Measurements from ENCODE around the gene ABCD2. TPM values are rescaled to one million over a fixed set of nuclear protein-coding genes. Genes with fewer than 3 reads are reported as not detected.
"Not testable (repeated sequence)": the region's sequence is repeated elsewhere in the genome, so short reads cannot be mapped to it uniquely, and the experiment has no call there.

ABCD2 gene
- total RNA-seq, 1 donor from 2014 or later: 4.2 TPM

DNA sequence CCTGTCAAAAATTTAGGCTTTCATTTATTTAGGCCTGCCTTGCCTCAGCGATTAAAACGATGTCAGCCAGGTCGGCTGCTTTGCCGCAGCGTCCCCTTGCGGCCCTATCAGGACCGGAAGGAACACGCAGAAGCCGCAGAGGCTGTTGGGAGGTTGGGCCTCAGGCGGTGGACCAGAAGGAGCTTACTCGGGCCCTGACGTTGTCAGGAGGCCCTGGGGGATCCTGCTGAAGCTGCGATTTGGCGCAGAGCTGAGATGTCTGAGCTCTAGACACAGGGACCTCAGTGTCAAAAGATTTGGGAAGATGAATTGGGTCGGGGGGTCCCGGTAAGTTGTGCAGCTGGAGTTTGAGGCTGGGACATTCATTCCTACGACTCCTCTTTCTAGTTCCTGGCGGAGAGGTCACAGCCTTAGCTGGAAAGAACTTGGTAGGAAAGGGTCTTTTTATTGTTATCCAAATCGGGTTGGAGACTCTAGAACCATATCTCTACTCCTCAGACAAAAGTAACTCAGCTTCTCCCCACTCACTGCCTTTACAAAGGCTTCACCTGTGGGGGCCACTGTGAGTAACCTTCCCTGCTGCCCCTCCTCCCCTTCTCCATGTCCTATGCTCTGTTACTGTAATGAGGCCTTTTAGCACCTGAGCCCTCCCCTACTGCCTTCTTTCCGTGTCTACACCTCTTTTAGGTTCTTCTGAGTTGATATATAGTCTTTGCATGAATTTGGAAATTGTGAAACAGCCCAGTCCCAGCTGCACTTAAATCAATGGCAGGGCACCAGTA, 6.6 kb upstream of the ABCD2 start:
- no peak overlapping the region for H3K27ac Mint-ChIP-seq (ENCODE audit: unreplicated experiment)
- H3K4me1 Mint-ChIP-seq (ENCODE audit: low read depth, unreplicated experiment): peaks cover 7% of the 10 kb centered on the region
- H3K4me3 Mint-ChIP-seq (ENCODE audit: unreplicated experiment): no peak overlapping the region
- TF ChIP-seq, protein P1, sequence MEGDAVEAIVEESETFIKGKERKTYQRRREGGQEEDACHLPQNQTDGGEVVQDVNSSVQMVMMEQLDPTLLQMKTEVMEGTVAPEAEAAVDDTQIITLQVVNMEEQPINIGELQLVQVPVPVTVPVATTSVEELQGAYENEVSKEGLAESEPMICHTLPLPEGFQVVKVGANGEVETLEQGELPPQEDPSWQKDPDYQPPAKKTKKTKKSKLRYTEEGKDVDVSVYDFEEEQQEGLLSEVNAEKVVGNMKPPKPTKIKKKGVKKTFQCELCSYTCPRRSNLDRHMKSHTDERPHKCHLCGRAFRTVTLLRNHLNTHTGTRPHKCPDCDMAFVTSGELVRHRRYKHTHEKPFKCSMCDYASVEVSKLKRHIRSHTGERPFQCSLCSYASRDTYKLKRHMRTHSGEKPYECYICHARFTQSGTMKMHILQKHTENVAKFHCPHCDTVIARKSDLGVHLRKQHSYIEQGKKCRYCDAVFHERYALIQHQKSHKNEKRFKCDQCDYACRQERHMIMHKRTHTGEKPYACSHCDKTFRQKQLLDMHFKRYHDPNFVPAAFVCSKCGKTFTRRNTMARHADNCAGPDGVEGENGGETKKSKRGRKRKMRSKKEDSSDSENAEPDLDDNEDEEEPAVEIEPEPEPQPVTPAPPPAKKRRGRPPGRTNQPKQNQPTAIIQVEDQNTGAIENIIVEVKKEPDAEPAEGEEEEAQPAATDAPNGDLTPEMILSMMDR (IDR thresholded peaks at IDR 0.05; ENCODE audit: partially characterized antibody, unreplicated experiment): no peak
- no peak for DNase-seq
- H3K36me3 Mint-ChIP-seq (ENCODE audit: unreplicated experiment): no peaks in the 10 kb centered on the region
- no peaks in the 10 kb centered on the region for H3K9me3 Mint-ChIP-seq (ENCODE audit: unreplicated experiment)
- H3K27me3 Mint-ChIP-seq (ENCODE audit: unreplicated experiment): no peaks in the 10 kb centered on the region

DNA sequence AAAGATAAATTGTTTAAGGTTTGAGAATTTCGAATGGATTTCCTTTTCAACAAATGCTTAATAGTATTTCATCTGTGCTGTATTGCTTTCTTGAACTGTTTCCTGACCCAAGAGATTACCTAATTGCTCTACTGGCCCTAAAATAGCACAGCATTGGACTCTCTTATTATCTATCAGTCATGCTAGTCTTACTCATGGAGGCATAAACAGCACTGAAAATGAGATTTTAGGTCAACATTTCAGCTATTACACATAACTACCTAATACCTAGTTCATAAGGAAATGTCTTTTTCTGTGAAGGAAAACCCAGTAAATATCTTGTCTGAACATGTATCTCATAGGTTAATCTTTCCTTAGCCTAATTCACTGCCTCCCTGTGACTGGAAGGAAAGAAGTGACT, 4.3 kb upstream of the ABCD2 start:
- Mint-ChIP-seq H3K27me3 (ENCODE audit: unreplicated experiment) (no peaks in the 10 kb centered on the region), H3K4me3 (ENCODE audit: unreplicated experiment) (no peak overlapping the region)

DNA sequence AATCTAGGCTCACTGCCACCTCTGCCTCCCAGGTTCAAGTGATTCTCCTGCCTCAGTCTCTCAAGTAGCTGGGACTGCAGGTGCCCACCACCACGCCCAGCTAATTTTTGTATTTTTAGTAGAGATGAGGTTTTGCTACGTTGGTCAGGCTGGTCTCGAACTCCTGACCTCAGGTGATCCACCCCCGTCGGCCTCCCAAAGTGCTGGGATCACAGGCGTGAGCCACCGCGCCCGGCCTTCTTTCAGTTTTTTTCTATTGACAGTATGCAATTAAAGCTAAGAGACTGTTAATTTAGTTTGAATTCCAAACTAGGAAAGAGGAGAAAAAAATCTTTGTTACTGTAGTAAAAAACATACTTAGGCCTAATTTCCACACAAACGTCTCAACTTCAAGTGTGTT, 3.6 kb upstream of the ABCD2 start:
- not testable (repeated sequence) for DNase-seq; H3K27ac Mint-ChIP-seq (ENCODE audit: unreplicated experiment); H3K27me3 Mint-ChIP-seq (ENCODE audit: unreplicated experiment); H3K4me3 Mint-ChIP-seq (ENCODE audit: unreplicated experiment); H3K36me3 Mint-ChIP-seq (ENCODE audit: unreplicated experiment); H3K9me3 Mint-ChIP-seq (ENCODE audit: unreplicated experiment)
- H3K4me1 Mint-ChIP-seq (ENCODE audit: low read depth, unreplicated experiment): peaks cover 10% of the 10 kb centered on the region

More for the DNA sequence above, 4.3 kb upstream of the ABCD2 start:
- peaks cover 2% of the 10 kb centered on the region for H3K9me3 Mint-ChIP-seq (ENCODE audit: unreplicated experiment)
- H3K27ac Mint-ChIP-seq (ENCODE audit: unreplicated experiment): no peak overlapping the region
- H3K36me3 Mint-ChIP-seq (ENCODE audit: unreplicated experiment): no peaks in the 10 kb centered on the region
- peaks cover 7% of the 10 kb centered on the region for H3K4me1 Mint-ChIP-seq (ENCODE audit: low read depth, unreplicated experiment)
- TF ChIP-seq, protein P1 (IDR thresholded peaks at IDR 0.05; ENCODE audit: partially characterized antibody, unreplicated experiment): no peak
- no peak for DNase-seq

DNA sequence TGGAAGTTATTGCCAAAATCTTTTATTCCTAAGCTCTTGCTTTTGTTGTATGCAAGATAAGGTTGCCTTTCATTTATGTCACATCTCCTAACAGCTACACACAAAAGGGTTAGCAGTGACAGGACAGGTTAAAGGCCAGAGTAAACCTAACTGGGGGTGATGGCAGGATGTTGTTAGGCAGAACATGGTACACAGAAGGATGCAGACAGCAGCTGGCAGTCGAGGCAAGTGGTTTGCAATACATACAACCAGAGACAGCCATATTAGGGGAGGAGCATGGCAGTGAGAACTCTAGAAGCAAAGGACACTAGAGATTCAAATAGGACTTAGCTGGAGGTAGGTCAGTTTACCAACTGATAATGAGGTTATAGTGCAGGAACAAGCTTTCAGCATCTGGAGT, 2.7 kb upstream of the ABCD2 start:
- DNase-seq: no peak
- Mint-ChIP-seq H3K27me3 (ENCODE audit: unreplicated experiment) (peaks cover 3% of the 10 kb centered on the region), H3K4me3 (ENCODE audit: unreplicated experiment) (no peak overlapping the region), H3K36me3 (ENCODE audit: unreplicated experiment) (no peaks in the 10 kb centered on the region), H3K27ac (ENCODE audit: unreplicated experiment) (no peak overlapping the region), H3K9me3 (ENCODE audit: unreplicated experiment) (peaks cover 2% of the 10 kb centered on the region), H3K4me1 (ENCODE audit: low read depth, unreplicated experiment) (peaks cover 10% of the 10 kb centered on the region)
- TF ChIP-seq, protein P1 (IDR thresholded peaks at IDR 0.05; ENCODE audit: partially characterized antibody, unreplicated experiment): no peak

DNA sequence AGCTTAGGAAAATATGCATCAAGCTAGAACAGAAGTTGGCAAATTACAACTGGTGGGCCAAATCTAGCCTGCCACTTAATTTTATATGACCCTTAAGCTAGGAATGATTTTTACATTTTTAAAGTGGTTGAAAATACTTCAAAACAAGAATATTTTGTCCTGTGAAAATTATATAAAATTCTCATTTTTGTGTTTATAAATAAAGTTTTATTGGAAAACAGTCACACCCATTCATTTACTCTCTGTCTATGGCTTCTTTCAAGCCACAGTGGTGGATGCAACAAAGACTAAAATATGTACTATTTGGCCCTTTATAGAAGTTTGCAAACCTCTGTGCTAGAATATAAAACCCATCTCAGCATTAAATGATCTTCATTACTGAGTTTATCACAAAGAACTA, 2.1 kb upstream of the ABCD2 start:
- H3K4me3 Mint-ChIP-seq (ENCODE audit: unreplicated experiment): peak overlapping the region; percentile 33
- H3K27me3 Mint-ChIP-seq (ENCODE audit: unreplicated experiment): peaks cover 3% of the 10 kb centered on the region
- peaks cover 2% of the 10 kb centered on the region for H3K9me3 Mint-ChIP-seq (ENCODE audit: unreplicated experiment)
- no peaks in the 10 kb centered on the region for H3K36me3 Mint-ChIP-seq (ENCODE audit: unreplicated experiment)
- no peak overlapping the region for H3K27ac Mint-ChIP-seq (ENCODE audit: unreplicated experiment)
- peaks cover 10% of the 10 kb centered on the region for H3K4me1 Mint-ChIP-seq (ENCODE audit: low read depth, unreplicated experiment)
- DNase-seq: no peak
- TF ChIP-seq, protein P1 (IDR thresholded peaks at IDR 0.05; ENCODE audit: partially characterized antibody, unreplicated experiment): no peak

Measured in glutamatergic neuron (in vitro differentiated cells).